NCI-H226 (cell line): Measurements from ENCODE around the gene TNFRSF1A.
"Not testable (repeated sequence)": the region's sequence is repeated elsewhere in the genome, so short reads cannot be mapped to it uniquely, and the experiment has no call there.

ENCODE experiments used
- DNase-seq: peaks from one replicate; pipeline ENCODE4 v3.0.0-alpha.2; 2015

The TNFRSF1A gene

DNA sequence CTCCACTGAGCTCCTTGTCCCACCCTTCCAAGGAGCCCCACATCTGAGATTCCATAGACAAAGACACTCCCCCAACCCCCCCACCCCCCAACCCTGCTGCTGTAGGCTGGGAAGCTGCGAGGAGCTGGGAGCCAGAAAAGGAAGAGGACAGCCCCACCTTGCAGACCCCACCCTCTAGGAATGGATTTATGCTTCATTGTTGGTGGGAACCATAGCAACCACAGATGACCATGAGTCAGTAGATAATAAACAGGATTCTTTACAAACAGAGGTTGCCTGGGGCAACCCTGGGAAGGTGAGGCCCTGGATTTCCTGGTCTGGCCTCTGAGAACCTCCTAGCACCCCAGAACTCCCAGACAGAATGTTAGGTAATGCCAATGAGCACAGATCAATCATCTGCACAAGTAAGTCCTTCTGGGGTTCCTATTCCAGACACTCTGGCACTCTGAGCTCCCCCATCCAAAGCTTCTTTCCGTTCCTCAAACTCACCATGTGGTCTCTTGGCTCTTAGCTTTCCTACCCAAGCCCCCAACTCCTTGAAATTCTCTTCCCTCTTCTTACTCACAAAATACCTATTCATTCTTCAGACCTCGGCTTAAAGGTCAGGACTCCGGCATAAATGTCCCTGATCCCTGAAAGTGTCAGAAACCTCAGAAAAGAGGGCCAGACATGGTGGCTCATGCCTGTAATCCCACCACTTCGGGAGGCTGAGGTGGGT lies 46.6 kb downstream of the TNFRSF1A start:
- DNase-seq: peak; percentile 86

DNA sequence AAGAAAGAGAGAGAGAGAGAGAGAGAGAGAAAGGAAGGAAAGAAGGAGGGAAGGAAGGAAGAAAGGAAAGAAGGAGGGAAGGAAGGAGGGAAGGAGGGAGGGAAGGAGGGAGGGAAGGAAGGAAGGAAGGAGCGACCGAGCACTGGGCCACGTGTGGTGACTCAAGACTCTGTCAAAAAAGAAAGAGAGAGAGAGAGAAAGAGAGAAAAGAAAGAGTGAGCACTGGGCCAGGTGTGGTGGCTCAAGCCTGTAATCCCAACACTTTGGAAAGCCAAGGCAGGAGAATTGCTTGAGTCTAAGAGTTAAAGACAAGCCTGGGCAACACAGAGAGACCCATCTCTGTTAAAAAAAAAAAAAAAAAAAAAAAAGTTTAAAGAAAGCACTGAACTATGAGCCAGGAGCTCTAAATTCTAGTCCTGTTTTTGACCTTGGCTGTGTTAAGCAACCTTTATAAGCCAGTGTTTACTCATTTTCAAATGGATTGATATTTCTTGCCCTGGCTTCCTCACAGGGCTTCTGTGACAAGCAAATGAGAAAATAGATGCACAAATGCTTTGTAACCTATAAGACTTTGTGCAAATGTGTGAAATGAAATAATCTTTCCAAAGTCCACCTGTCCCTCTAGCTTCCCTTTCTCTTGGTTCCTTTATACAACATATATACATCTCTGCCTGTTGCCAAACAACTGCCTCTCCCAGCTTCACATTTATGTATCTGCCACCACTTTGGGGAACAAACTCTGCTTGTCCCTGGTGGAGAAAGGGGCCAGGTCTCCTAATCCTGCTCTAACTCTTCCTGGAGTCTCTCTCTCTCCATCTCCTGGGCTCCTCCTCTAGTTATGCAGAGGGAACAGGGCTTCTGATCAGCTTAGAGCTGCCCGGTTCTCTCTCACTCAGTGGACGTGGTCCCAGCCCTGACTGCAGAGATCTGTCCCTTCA lies 47.5 kb downstream of the TNFRSF1A start:
- no peak for DNase-seq

DNA sequence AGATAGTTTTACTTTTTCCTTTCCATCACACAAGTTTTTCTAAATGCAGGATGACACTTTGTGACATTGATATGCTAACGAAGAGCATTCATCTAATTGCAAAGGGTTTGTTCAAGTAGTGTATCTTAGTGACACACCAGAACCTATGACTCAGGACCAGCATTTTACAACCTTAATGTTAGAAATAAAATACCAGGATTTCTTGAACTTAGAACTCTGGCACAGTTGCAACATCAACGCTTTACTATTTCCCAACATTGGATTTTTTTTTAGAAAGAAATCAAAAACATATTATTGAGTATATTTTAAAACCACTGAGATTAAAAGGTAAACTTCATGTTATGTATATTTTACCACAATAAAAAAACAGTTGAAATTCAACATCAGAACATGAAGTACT lies 49.3 kb downstream of the TNFRSF1A start:
- DNase-seq: no peak

DNA sequence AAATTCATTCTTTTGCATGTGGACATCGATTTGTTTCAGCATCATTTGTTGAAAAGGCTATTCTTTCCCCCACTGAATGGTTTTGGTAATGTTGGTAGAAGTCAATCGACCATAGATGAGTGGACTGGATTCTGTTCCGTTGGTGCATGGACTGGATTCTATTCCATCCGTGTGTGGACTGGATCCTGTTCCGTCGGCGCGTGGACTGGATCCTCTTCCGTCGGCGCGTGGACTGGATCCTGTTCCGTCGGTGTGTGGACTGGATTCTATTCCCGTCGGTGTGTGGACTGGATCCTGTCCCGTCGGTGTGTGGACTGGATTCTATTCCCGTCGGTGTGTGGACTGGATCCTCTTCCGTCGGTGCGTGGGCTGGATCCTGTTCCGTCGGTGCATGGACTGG lies 52.0 kb downstream of the TNFRSF1A start:
- not testable (repeated sequence) for DNase-seq

DNA sequence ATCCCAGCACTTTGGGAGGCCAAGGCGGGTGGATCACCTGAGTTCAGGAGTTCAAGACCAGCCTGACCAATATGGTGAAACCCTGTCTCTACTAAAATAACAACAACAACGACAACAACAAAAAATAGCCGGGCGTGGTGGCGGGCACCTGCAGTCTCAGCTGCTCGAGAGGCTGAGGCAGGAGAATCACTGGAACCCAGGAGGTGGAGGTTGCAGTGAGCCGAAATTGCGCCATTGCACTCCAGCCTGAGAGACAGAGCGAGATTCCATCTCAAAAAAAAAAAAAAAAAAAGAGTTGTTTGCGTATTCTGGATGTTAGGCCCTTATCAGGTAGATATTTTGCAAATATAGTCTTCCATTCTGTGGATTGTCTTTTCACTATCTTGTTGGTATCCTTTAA lies 52.8 kb downstream of the TNFRSF1A start:
- DNase-seq: not testable (repeated sequence)

DNA sequence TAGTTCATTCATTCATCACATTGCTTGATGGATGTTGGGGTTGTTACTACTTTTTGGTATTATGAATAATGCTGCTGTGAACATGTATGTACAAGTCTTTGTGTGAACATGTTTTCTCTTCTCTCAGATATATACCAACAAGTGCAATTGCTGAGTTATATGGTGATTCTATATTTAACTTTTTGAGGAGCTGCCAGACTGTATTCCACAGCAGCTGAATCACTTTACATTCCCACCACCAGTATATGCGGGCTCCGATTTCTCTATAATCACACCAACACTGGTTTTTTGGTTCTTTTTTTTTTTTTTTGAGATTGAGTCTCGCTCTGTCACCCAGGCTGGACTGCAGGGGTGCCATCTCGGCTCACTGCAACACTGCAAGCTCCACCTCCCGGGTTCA lies 53.6 kb downstream of the TNFRSF1A start:
- DNase-seq: no peak

DNA sequence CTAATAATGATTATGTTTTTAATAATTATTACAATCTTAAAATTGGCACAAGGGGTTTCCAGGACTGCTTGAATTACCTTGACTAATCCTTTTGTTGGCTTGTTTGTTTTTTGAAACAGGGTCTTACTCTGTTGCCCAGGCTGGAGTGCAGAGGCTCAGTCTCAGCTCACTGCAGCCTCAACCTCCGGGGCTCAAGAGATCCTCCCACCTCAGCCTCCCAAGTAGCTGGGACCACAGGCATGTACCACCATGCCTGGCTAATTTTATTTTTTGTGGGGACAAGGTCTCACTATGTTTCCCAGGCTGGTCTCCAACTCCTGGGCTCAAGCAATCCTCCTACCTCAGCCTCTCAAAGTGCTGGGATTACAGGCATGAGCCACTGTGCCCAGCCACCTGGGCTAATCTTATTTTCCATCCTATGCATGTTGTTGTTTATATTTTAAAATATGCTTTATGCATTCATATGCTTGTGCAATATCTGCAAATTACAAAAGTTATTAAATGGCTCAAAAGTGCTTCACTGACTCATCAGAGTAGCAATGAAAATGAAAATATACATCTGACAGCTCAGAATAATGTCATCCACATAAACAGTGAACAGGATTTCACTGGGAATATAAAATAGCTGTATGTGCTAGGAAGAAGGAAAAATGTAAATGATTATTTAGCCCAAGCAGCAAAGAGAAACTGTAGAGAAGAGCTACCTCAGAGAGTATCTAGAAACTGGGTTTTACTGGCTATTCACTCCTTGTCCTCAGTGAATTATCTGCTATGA lies 56.2 kb downstream of the TNFRSF1A start:
- no peak for DNase-seq

DNA sequence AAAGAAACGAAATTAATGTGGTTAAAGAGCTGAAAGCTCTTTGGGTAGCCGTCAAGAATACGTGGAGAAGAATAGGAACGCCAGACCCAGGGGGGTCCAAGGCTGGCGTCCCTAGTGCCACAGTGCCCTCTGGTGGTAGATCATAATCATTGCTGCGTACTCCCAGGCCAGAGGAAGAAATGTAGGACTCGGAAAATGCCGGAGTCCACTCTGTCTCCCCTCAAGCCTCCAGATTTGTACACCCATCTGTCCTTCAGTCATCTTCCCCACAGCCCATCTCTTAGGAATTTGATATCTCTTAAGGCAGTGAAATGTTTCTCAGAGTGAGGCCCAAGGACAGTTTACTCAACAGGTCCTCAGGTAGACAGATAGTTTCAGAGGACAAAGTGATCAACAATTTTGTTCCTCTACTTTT lies 56.8 kb downstream of the TNFRSF1A start:
- DNase-seq: peak; percentile 47

DNA sequence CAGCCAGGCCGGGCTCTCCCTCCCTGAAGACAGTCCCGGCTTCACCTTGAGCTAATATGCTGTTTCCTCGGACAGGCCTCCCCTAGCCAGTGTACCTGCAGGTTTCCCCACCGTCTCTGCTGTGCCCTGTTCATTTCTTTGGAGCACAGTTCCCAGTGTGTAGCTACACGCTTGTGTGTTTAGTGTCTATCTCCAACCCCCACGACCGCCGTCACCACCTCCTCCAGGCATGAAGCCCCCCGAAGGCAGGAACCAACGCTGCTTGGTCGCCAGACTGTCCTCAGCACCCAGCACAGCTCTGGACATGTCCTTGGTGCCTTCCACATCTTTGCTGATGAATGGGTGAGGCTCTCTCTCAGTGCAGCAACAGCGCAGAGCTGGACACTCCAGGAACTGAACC lies 57.6 kb downstream of the TNFRSF1A start:
- DNase-seq: no peak

DNA sequence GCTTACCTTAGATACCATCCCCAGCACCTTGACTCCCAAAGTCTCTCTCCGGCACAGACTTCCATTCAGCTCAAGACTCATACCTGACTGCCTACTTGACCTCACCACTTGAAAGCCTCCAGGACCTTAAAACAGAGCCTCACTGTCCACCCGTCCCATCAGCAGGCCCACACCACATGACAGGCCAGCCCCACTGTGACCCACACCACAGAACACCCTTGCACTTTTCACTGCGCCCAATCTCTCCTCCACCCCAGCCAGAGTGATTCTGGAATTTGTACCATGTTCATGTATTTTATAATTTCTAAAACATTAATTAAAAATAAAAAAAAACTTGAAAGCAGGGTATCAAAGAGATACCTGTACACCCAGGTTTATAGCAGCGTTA lies 59.4 kb downstream of the TNFRSF1A start:
- DNase-seq: no peak

DNA sequence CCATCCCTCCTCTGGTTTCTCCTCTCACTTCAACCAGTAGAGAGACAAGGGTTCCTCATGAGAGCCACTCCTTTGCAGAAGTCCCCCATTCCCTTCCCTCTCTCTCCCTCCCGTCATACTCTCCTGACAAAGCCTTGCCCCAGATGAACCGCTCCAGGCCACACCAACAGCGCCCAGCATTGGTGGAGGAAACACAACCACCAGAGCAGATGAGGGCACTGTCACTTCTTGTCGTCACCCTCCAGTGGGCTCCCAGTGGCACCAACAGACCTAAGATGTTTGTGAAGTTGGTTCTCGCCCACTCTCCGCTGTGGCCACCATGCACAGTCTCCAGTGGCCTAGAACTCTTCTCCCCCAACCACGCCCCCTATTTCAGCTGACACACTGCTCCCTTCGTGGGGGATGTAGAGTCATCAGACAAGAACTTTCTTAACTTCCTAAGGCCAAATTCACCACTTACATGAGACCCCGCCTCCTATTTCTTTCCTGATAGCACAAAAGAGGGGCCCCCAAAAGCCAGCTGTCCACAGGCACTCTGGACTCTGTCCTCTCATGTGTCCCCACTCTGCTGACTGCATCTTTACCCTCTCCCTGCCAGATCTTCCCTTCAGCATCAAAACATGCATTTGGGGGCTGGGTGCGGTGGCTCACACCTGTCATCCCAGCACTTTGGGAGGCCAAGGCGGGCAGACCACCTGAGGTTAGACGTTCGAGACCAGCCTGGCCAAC lies 60.6 kb downstream of the TNFRSF1A start:
- DNase-seq: no peak

DNA sequence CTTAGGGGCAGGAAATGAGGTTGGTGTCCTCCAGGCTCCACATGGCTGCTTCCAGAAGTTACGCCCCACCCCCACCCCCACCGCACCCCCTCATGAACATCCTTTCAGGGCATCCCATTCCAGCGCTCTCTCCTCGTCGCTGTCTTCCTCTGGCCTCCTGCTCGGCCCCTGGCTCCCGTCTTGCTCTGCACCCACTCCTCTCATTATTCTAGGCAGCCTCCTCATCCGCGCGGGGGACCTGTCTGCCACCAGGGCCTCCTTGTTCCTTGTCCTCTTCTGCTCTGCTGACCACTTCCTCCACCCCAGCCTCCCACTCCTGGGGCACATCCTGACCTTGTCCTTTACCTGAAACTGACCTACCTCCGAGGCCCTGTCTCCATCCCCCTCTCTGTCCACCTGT lies 61.2 kb downstream of the TNFRSF1A start:
- no peak for DNase-seq

DNA sequence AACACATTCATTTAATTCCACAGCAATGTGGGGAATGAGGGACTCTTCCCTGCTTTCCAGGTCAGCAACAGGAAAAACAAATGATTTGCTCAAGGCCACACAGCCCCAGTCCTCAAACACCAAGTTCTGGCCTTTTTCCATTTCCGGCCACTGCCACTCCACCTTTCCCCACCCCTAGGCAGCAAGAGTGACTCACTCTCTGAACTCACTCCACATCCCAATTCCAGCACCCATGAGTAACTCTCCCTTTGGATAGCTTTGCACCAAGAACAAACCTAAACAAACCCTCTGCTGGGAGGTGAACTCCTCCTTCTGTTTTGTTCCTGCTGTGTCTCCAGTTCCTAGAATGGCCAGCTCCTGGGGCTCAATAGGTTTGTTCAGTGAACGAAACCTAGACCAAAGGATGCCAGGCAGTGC lies 61.8 kb downstream of the TNFRSF1A start:
- peak; percentile 95 for DNase-seq

DNA sequence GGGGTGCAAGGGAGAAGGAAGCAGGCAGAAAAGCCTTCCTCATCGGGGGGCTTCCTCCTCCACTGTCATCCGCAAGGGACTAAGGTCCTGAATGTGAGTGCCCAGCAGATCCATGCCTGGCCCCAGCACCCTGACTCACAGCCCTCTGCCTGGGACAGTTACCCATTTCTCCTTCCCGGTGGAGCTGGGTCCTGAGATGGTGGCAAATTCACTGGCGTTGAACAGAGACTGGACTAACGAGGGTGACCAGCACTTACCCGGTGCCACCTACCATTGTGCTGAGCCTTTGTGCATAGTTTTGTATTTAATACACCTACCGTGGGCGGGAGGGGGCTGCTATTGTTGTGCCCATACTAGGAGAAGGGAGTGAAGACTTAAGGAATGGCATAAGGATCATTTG lies 62.2 kb downstream of the TNFRSF1A start:
- DNase-seq: no peak

DNA sequence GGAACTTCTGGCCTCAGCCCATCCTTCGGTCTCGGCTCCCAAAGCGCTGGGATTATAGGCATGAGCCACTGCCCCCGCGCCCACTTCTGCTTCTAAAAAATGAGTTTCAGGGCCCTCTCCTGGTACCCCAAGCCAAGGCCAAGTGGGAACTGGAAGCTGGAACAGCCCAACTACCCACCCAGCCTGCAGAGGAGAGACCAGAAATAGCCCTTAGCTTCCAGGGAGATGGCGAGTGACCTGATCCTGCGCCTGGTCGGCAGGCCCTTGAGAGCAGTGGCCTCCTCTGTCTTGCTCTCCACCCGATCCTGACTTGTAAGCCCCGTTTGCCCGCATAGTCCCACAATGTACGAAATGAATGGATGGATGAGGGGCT lies 62.6 kb downstream of the TNFRSF1A start:
- no peak for DNase-seq
